Mesenchymal stem cell (in vitro differentiated cells and primary cell): ENCODE results near the gene PMVK.
"Not testable (repeated sequence)": the region's sequence is repeated elsewhere in the genome, so short reads cannot be mapped to it uniquely, and the experiment has no call there.

Experiments used
- DNase-seq: peaks from one replicate; pipeline ENCODE4 v3.0.0-alpha.2; 2013
- H2AFZ ChIP-seq: one replicate; pipeline ENCODE4 v1.6.1; 2013; ENCODE audit warnings: low read depth, mild to moderate bottlenecking, control low read depth, inconsistent platforms, low read length, moderate library complexity
- H2AK5ac ChIP-seq: 2 replicates; pipeline ENCODE4 v1.6.1; 2013; ENCODE audit warnings: low read length, moderate library complexity, mild to moderate bottlenecking, inconsistent platforms; ENCODE audit not compliant: severe bottlenecking
- H2BK120ac ChIP-seq: one replicate; pipeline ENCODE4 v1.6.1; 2013; ENCODE audit warnings: low read depth, mild to moderate bottlenecking, inconsistent platforms, low read length, moderate library complexity
- H2BK12ac ChIP-seq, 2 experiments: one replicate each; pipeline ENCODE4 v1.6.1; 2013; ENCODE audit warnings: inconsistent platforms in 2 of 2, low read length in 2 of 2, mild to moderate bottlenecking in 2 of 2, moderate library complexity in 2 of 2, control low read depth in 1 of 2
- H2BK15ac ChIP-seq: one replicate; pipeline ENCODE4 v1.6.1; 2013; ENCODE audit warnings: mild to moderate bottlenecking, low read depth, inconsistent platforms; ENCODE audit not compliant: poor library complexity, severe bottlenecking
- H2BK5ac ChIP-seq: 2 replicates; pipeline ENCODE4 v1.6.1; 2013; ENCODE audit warnings: low read depth, mild to moderate bottlenecking, low read length, control low read depth, inconsistent platforms; ENCODE audit not compliant: poor library complexity, severe bottlenecking
- H3K14ac ChIP-seq, 2 experiments: one replicate each; pipeline ENCODE4 v1.6.1; 2013; ENCODE audit warnings: inconsistent platforms in 2 of 2, low read length in 2 of 2, control low read depth in 1 of 2, mild to moderate bottlenecking in 1 of 2, moderate library complexity in 1 of 2
- H3K18ac ChIP-seq, 2 experiments: one replicate each; pipeline ENCODE4 v1.6.1; 2013; ENCODE audit warnings: inconsistent platforms in 2 of 2, low read length in 2 of 2, control low read depth in 1 of 2, low read depth in 1 of 2, mild to moderate bottlenecking in 1 of 2
- H3K23ac ChIP-seq, 2 experiments: one replicate each; pipeline ENCODE4 v1.6.1; 2013; ENCODE audit warnings: inconsistent platforms in 2 of 2, low read length in 2 of 2, mild to moderate bottlenecking in 2 of 2, moderate library complexity in 2 of 2, control low read depth in 1 of 2
- H3K27ac ChIP-seq: 2 replicates; pipeline ENCODE4 v1.5.1; 2013; ENCODE audit warnings: mild to moderate bottlenecking, moderate library complexity, low read length, control low read depth, inconsistent platforms; ENCODE audit not compliant: poor library complexity, severe bottlenecking
- H3K27me3 ChIP-seq, 2 experiments: 2 replicates each; pipeline versions ENCODE4 v1.6.1 to v1.7.0; 2013; ENCODE audit warnings: low read length in 2 of 2, mild to moderate bottlenecking in 2 of 2, moderate library complexity in 2 of 2, control low read depth in 1 of 2, inconsistent platforms in 1 of 2; ENCODE audit not compliant: control insufficient read depth in 1 of 2, insufficient read depth in 1 of 2
- H3K36me3 ChIP-seq, 2 experiments: 2 replicates each; pipeline versions ENCODE4 v1.6.1 to v1.7.0; 2013; ENCODE audit warnings: low read length in 2 of 2, control low read depth in 1 of 2, inconsistent platforms in 1 of 2, low read depth in 1 of 2, mild to moderate bottlenecking in 1 of 2; ENCODE audit not compliant: insufficient read depth in 2 of 2, control insufficient read depth in 1 of 2
- H3K4ac ChIP-seq, 2 experiments: one replicate each; pipeline ENCODE4 v1.6.1; 2013; ENCODE audit warnings: inconsistent platforms in 2 of 2, low read length in 2 of 2, mild to moderate bottlenecking in 2 of 2, moderate library complexity in 2 of 2, control low read depth in 1 of 2, low read depth in 1 of 2
- H3K4me1 ChIP-seq: 2 replicates; pipeline ENCODE4 v1.6.1; 2013; ENCODE audit warnings: low read depth, low read length, control low read depth; ENCODE audit not compliant: control insufficient read depth, insufficient read depth
- H3K4me2 ChIP-seq: 2 replicates; pipeline ENCODE4 v1.6.1; 2013; ENCODE audit warnings: low read length, mild to moderate bottlenecking, inconsistent platforms; ENCODE audit not compliant: poor library complexity, severe bottlenecking
- H3K4me3 ChIP-seq, 2 experiments: 2 replicates each; pipeline versions ENCODE4 v1.5.1 to v1.7.0; 2013; ENCODE audit warnings: low read length in 2 of 2, mild to moderate bottlenecking in 2 of 2, control low read depth in 1 of 2, low read depth in 1 of 2; ENCODE audit not compliant: insufficient read depth in 1 of 2
- H3K79me1 ChIP-seq: replicated peaks from 2 replicates; pipeline ENCODE4 v1.6.1; 2013; ENCODE audit warnings: mild to moderate bottlenecking, control low read depth, low read length, inconsistent platforms; ENCODE audit not compliant: poor library complexity, severe bottlenecking
- H3K9ac ChIP-seq: 2 replicates; pipeline ENCODE4 v1.7.0; 2013; ENCODE audit warnings: mild to moderate bottlenecking, low read length, moderate library complexity
- H3K9me3 ChIP-seq: 2 replicates; pipeline ENCODE4 v1.7.0; 2013; ENCODE audit warnings: mild to moderate bottlenecking, low read length; ENCODE audit not compliant: control insufficient read depth
- H4K8ac ChIP-seq: one replicate; pipeline ENCODE4 v1.6.1; 2013; ENCODE audit warnings: inconsistent platforms, mild to moderate bottlenecking, low read length, moderate library complexity
- H4K91ac ChIP-seq: one replicate; pipeline ENCODE4 v1.6.1; 2013; ENCODE audit warnings: mild to moderate bottlenecking, low read length, inconsistent platforms
- WGBS: methylation state at CpG from one replicate; pipeline ENCODE4 v1.1.7; 2013; ENCODE audit warnings: mixed read lengths; 5-methylcytosine and 5-hydroxymethylcytosine counted together

PMVK gene

DNA sequence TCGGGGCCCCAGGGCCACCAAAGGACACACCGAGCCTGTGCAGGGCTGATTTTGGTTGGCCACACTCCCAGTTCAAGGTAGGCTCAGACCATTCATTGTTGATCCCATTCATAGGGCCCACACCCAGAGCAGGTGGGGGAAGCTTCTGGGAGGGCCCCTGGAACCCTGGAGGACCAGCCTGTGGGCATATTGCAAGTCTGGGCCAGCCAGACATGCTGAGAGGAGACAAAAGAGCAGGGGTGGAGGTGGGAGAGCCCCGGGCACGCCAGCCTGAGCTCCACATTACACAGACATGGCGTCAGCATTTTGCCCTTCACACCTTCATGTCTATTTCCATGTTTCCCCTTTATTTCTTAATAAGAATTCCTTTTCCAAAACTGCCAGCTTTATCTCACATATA is 25.7 kb downstream of the PMVK start:
- no peak overlapping the region for H4K91ac ChIP-seq
- no peak for DNase-seq
- H3K4me1 ChIP-seq = no peaks in the 10 kb centered on the region
- H2BK5ac ChIP-seq = no peak overlapping the region
- H2BK15ac ChIP-seq = no peak overlapping the region
- H2BK12ac ChIP-seq = no peak overlapping the region
- H3K27me3 ChIP-seq = peaks cover 0 to 9% of the 10 kb centered on the region in 2 experiments
- H3K4ac ChIP-seq = no peak overlapping the region
- H2AFZ ChIP-seq = no peak overlapping the region
- no peak overlapping the region for H3K27ac ChIP-seq
- H3K14ac ChIP-seq = no peak overlapping the region
- H2BK120ac ChIP-seq = no peak overlapping the region
- H3K18ac ChIP-seq = no peak overlapping the region
- no peak overlapping the region for H4K8ac ChIP-seq
- no peak overlapping the region for H3K4me3 ChIP-seq
- H3K23ac ChIP-seq = no peak overlapping the region
- H2AK5ac ChIP-seq = no peak overlapping the region
- H3K79me1 ChIP-seq = no peaks in the 10 kb centered on the region
- no peak overlapping the region for H3K9ac ChIP-seq
- H3K36me3 ChIP-seq = no peaks in the 10 kb centered on the region
- WGBS = 83% methylated on average over 5 of the region's 5 CpGs
- peaks cover 18% of the 10 kb centered on the region for H3K9me3 ChIP-seq
- H3K4me2 ChIP-seq = no peak overlapping the region

DNA sequence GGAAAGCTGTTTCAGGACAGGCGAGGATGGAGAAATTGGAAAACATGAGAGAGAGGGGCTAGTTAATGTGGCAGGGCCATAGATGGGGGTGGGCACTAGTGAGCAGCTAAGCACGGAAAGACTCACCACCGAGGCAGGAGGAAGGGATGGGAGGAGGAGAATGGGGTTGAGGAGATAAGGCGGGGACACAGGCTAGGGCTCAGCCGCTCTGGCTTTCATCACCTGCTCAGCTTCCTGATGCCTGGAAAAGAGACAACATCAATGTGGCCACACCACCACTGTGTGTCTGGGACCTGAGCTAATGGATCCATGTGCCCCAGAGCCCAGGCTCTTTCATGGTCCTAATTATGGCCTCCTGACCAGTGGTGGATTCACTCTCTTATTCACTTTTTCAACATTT is 27.6 kb downstream of the PMVK start:
- H4K91ac ChIP-seq = no peak overlapping the region
- H3K14ac ChIP-seq = no peak overlapping the region
- no peak overlapping the region for H3K23ac ChIP-seq
- H3K18ac ChIP-seq = no peak overlapping the region
- H2BK12ac ChIP-seq = no peak overlapping the region
- H3K4me2 ChIP-seq = no peak overlapping the region
- H3K79me1 ChIP-seq = no peaks in the 10 kb centered on the region
- H3K27ac ChIP-seq = no peak overlapping the region
- no peak overlapping the region for H2AFZ ChIP-seq
- H3K36me3 ChIP-seq = no peaks in the 10 kb centered on the region
- 84% methylated on average over 5 of the region's 5 CpGs for WGBS
- H2AK5ac ChIP-seq = no peak overlapping the region
- H3K4me1 ChIP-seq = no peaks in the 10 kb centered on the region
- no peak overlapping the region for H3K4me3 ChIP-seq
- no peak overlapping the region for H2BK5ac ChIP-seq
- no peak overlapping the region for H2BK15ac ChIP-seq
- no peak overlapping the region for H2BK120ac ChIP-seq
- H3K9me3 ChIP-seq = peaks cover 18% of the 10 kb centered on the region
- H3K9ac ChIP-seq = no peak overlapping the region
- DNase-seq = no peak
- H3K4ac ChIP-seq = no peak overlapping the region
- H4K8ac ChIP-seq = no peak overlapping the region
- peaks cover 0 to 9% of the 10 kb centered on the region in 2 experiments for H3K27me3 ChIP-seq

DNA sequence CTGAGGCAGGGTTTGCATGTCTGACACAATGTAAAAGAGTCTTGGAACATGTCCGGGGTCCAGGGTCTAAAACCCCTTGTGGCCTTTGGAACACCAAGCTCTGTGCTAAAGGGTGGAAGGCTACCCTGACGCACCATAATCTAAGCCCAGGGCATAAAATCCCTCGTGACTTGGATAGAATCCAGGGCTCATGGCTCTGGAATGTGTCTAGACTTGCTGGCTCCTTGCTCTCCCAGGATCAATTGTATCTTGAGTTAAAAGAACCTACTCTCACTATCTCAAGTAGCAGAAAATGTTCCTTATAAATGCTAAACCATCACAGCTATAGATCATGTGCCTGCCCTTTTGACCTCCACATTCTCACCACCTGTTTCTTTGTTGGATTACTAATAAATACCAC is 28.4 kb downstream of the PMVK start:
- not testable (repeated sequence) for DNase-seq, H2BK5ac ChIP-seq, H3K18ac ChIP-seq, H3K27me3 ChIP-seq, H3K23ac ChIP-seq, H2BK15ac ChIP-seq, H3K9ac ChIP-seq, H2AFZ ChIP-seq, H2BK12ac ChIP-seq, H3K4me2 ChIP-seq, H2AK5ac ChIP-seq, H3K14ac ChIP-seq, H2BK120ac ChIP-seq, H4K8ac ChIP-seq, H3K4me1 ChIP-seq, H4K91ac ChIP-seq, H3K27ac ChIP-seq, H3K79me1 ChIP-seq, H3K36me3 ChIP-seq, H3K4me3 ChIP-seq, H3K4ac ChIP-seq
- 74% methylated on average over 3 of the region's 3 CpGs for WGBS
- H3K9me3 ChIP-seq = peaks cover 18% of the 10 kb centered on the region

DNA sequence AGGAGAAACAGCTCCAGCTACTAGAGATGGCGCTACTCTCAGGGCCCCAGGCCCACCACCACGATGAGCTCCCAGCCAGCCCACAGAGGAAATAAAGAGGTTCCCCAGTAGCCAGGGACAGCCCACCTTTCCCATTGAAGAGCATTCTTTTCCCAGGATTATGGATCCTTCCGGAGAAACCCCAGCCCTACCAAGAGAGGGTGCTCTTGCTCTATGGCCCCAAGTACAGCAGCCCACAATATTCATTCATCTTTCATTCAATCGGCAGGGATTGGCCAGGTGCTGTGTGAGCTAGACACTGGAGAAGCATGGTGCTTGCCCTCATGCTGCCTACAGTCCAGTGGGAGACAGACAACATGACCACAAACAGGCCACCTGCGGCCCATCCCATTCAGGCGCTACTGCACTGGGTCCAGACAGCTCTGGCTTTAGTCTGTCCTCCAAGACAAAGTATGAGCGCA is 29.9 kb downstream of the PMVK start:
- H4K8ac ChIP-seq = no peak overlapping the region
- no peak overlapping the region for H2BK120ac ChIP-seq
- no peak overlapping the region for H3K9ac ChIP-seq
- H2BK15ac ChIP-seq = no peak overlapping the region
- no peak overlapping the region for H2AFZ ChIP-seq
- no peaks in the 10 kb centered on the region for H3K79me1 ChIP-seq
- DNase-seq = no peak
- no peak overlapping the region for H3K4me3 ChIP-seq
- peaks cover 18% of the 10 kb centered on the region for H3K9me3 ChIP-seq
- no peak overlapping the region for H3K23ac ChIP-seq
- peaks cover 0 to 9% of the 10 kb centered on the region in 2 experiments for H3K27me3 ChIP-seq
- H3K27ac ChIP-seq = no peak overlapping the region
- H3K4ac ChIP-seq = no peak overlapping the region
- no peaks in the 10 kb centered on the region for H3K36me3 ChIP-seq
- peak overlapping the region; percentile 11 for H4K91ac ChIP-seq
- H3K4me2 ChIP-seq = no peak overlapping the region
- 89% methylated on average over 7 of the region's 7 CpGs for WGBS
- no peaks in the 10 kb centered on the region for H3K4me1 ChIP-seq
- H2BK12ac ChIP-seq = no peak overlapping the region
- no peak overlapping the region for H2AK5ac ChIP-seq
- H2BK5ac ChIP-seq = no peak overlapping the region
- no peak overlapping the region for H3K14ac ChIP-seq
- H3K18ac ChIP-seq = no peak overlapping the region
